ENCODE measurements around the gene ZNF532. TPM values are rescaled to one million over a fixed set of nuclear protein-coding genes. Genes with fewer than 3 reads are reported as not detected.

The ZNF532 gene
- polyA plus RNA-seq, 1 donor (not counting 4 experiments of a cell fraction or from before 2014, with no cell fraction given): 31.5 TPM

DNA sequence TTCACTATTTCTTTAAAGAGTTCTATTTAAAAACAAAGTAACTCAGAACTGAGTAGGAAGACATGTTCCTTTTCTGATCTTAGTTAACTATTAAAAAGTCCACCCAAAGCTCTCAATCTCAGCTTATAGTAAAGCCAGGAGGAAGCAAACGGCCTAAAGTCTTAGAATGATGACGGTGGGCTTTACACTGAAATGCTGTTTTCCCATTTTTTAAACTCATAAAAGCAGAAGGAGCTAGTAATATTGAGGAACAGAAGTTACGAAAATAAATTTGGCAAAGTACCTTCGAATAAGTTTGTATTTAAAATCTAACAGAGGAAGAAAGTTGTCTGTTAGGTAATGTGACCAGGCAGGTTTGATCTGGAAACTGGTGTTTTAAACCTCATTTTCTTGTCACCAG lies 111.1 kb downstream of the ZNF532 start:
- no peaks in the 10 kb centered on the region for H3K4me1 ChIP-seq (ENCODE audit: control insufficient read depth, extremely low read depth, insufficient read depth, low read length)
- FAIRE-seq (no peak), DNase-seq (ENCODE audit: low read depth, low spot score) (no peak)
- TF ChIP-seq CTCF (optimal IDR thresholded peaks at IDR 0.05 in 1 of 3, IDR thresholded peaks at IDR 0.05 in 1 of 3, conservative IDR thresholded peaks at IDR 0.05 in 1 of 3; ENCODE audit: extremely low read depth in 1 of 3, insufficient read depth in 2 of 3, low read length in 3 of 3): no peak
- TF ChIP-seq EZH2 (IDR thresholded peaks at IDR 0.05; ENCODE audit: low read length): no peak
- H2AFZ ChIP-seq (ENCODE audit: control insufficient read depth, low read length): no peak overlapping the region
- H3K9ac ChIP-seq (ENCODE audit: control insufficient read depth, extremely low read depth, insufficient read depth, low read length): no peak overlapping the region
- H3K9me1 ChIP-seq (ENCODE audit: control insufficient read depth, extremely low read depth, insufficient read depth, low read length): no peaks in the 10 kb centered on the region
- H3K27me3 ChIP-seq (ENCODE audit: control insufficient read depth, extremely low read depth, insufficient read depth, low read length): no peaks in the 10 kb centered on the region
- dilution Hi-C loops (cut with MboI; ENCODE audit: extremely low pct_ligation_motif_present, low sequenced_read_pairs): no loop called here
- no peaks in the 10 kb centered on the region for H4K20me1 ChIP-seq (ENCODE audit: control insufficient read depth, extremely low read depth, insufficient read depth, low read length)
- H3K4me3 ChIP-seq (ENCODE audit: control insufficient read depth in 2 of 3, extremely low read depth in 1 of 3, insufficient read depth in 2 of 3, low read depth in 1 of 3, low read length in 3 of 3): no peak overlapping the region
- H3K4me2 ChIP-seq (ENCODE audit: control insufficient read depth, extremely low read depth, insufficient read depth, low read depth, low read length): no peak overlapping the region
- H3K9me3 ChIP-seq (ENCODE audit: control insufficient read depth, low read depth, low read length): no peaks in the 10 kb centered on the region
- H3K36me3 ChIP-seq (ENCODE audit: control insufficient read depth in 2 of 2, extremely low read depth in 1 of 2, insufficient read depth in 2 of 2, low read length in 2 of 2): peaks cover 6 to 8% of the 10 kb centered on the region in 2 experiments
- H3K79me2 ChIP-seq (ENCODE audit: control insufficient read depth, insufficient read depth, low read length): no peaks in the 10 kb centered on the region
- H3K27ac ChIP-seq (ENCODE audit: control insufficient read depth, insufficient read depth, low read length): no peak overlapping the region

DNA sequence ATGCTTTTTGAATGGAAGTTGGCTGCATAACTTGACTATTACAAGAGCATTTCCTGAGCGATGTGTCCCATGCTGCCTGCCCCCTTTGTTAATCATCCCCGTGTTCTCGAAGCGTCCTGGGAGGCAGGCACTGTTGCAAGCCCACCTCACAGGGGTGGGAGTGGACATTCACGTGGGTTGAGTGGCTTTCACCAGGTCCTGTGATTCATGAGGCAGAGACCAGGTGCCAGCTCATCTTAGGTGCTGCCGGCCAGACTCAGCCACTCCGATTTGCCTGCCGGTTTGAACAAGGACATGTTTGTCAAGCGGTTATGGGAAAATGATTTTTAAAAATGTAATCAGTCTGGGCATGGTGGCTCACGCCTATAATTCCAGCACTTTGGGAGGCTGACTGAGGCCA lies 112.5 kb downstream of the ZNF532 start:
- H3K9me3 ChIP-seq (ENCODE audit: control insufficient read depth, low read depth, low read length): no peaks in the 10 kb centered on the region
- peaks cover 6 to 16% of the 10 kb centered on the region in 2 experiments for H3K36me3 ChIP-seq (ENCODE audit: control insufficient read depth in 2 of 2, extremely low read depth in 1 of 2, insufficient read depth in 2 of 2, low read length in 2 of 2)
- TF ChIP-seq CTCF (optimal IDR thresholded peaks at IDR 0.05 in 1 of 3, IDR thresholded peaks at IDR 0.05 in 1 of 3, conservative IDR thresholded peaks at IDR 0.05 in 1 of 3; ENCODE audit: extremely low read depth in 1 of 3, insufficient read depth in 2 of 3, low read length in 3 of 3) (no peak), EZH2 (IDR thresholded peaks at IDR 0.05; ENCODE audit: low read length) (no peak)
- no peaks in the 10 kb centered on the region for H3K9me1 ChIP-seq (ENCODE audit: control insufficient read depth, extremely low read depth, insufficient read depth, low read length)
- H4K20me1 ChIP-seq (ENCODE audit: control insufficient read depth, extremely low read depth, insufficient read depth, low read length): no peaks in the 10 kb centered on the region
- no peak overlapping the region for H3K9ac ChIP-seq (ENCODE audit: control insufficient read depth, extremely low read depth, insufficient read depth, low read length)
- no peak overlapping the region for H3K4me3 ChIP-seq (ENCODE audit: control insufficient read depth in 2 of 3, extremely low read depth in 1 of 3, insufficient read depth in 2 of 3, low read depth in 1 of 3, low read length in 3 of 3)
- no peaks in the 10 kb centered on the region for H3K27me3 ChIP-seq (ENCODE audit: control insufficient read depth, extremely low read depth, insufficient read depth, low read length)
- dilution Hi-C loops (cut with MboI; ENCODE audit: extremely low pct_ligation_motif_present, low sequenced_read_pairs): no loop called here
- DNase-seq (ENCODE audit: low read depth, low spot score) (no peak), FAIRE-seq (no peak)
- H3K4me1 ChIP-seq (ENCODE audit: control insufficient read depth, extremely low read depth, insufficient read depth, low read length): no peaks in the 10 kb centered on the region
- H3K4me2 ChIP-seq (ENCODE audit: control insufficient read depth, extremely low read depth, insufficient read depth, low read depth, low read length): no peak overlapping the region
- H2AFZ ChIP-seq (ENCODE audit: control insufficient read depth, low read length): no peak overlapping the region
- H3K79me2 ChIP-seq (ENCODE audit: control insufficient read depth, insufficient read depth, low read length): no peaks in the 10 kb centered on the region
- H3K27ac ChIP-seq (ENCODE audit: control insufficient read depth, insufficient read depth, low read length): no peak overlapping the region

Measured in keratinocyte (primary cell).